GM12878 (cell line): ENCODE results near the gene DIS3L2. TPM values are rescaled to one million over a fixed set of nuclear protein-coding genes. Genes with fewer than 3 reads are reported as not detected.

Experiments
- ATAC-seq: fragments of 200-7000 bp; cut with Tn5 transposase; 3 replicates; pipeline ENCODE4 v1.9.1; 2020; ENCODE audit warnings: mild to moderate bottlenecking, moderate library complexity
- BruUV-seq: library from RNA; stranded (reverse); fragments of 400-500 nt; replicated peaks from 2 replicates; lab custom pipeline; 2021; lab: Mats Ljungman, UMichigan
- CTCF ChIA-PET: fragments of 300-600 bp; sonication (Branson Sonifier 250); formaldehyde crosslinking; extraction: SDS; loops from one replicate; lab custom pipeline; 2021; ENCODE audit warnings: inconsistent platforms; lab: Yijun Ruan, JAX
- POLR2A ChIA-PET: fragments of 350-600 bp; formaldehyde crosslinking; extraction: SDS; loops from one replicate; lab custom pipeline; 2021; ENCODE audit warnings: inconsistent platforms; lab: Charles Lee
- RAD21 ChIA-PET: fragments of 300-600 bp; sonication (Branson Sonifier 250); formaldehyde crosslinking; loops from one replicate; lab custom pipeline; 2023; ENCODE audit warnings: antibody characterized with exemption; ENCODE audit not compliant: unreplicated experiment; lab: Charles Lee
- SMC1A ChIA-PET: fragments of 300-600 bp; sonication (Branson Sonifier 250); formaldehyde crosslinking; loops from one replicate; lab custom pipeline; 2023; ENCODE audit not compliant: unreplicated experiment, uncharacterized antibody; lab: Charles Lee
- DNase-seq: peaks from one replicate; pipeline ENCODE4 v3.0.0-alpha.2; 2011; ENCODE audit warnings: low read depth, low spot score
- FAIRE-seq: peaks from 3 replicates; lab custom pipeline; 2011; peaks lifted over from hg19 to GRCh38; lab: Jason Lieb, UNC
- H2AFZ ChIP-seq: 2 replicates; pipeline ENCODE4 v1.6.0; 2011; ENCODE audit warnings: low read depth, low read length, control low read depth; ENCODE audit not compliant: control insufficient read depth
- H3K27ac ChIP-seq: 2 replicates; pipeline ENCODE4 v1.5.1; 2011; ENCODE audit warnings: control low read depth; ENCODE audit not compliant: control insufficient read depth, insufficient read depth
- H3K27me3 ChIP-seq, 2 experiments: replicated peaks in 1 of 2; 2 replicates each; pipeline versions ENCODE4 v1.6.0 to v1.6.1; 2011; ENCODE audit warnings: low read length in 1 of 2; ENCODE audit not compliant: control insufficient read depth in 2 of 2, insufficient read depth in 2 of 2
- H3K36me3 ChIP-seq, 2 experiments: 2 replicates each; pipeline ENCODE4 v1.5.1; 2011; ENCODE audit warnings: low read length in 1 of 2; ENCODE audit not compliant: control insufficient read depth in 2 of 2, insufficient read depth in 2 of 2
- H3K4me1 ChIP-seq: 2 replicates; pipeline ENCODE4 v1.6.1; 2011; ENCODE audit warnings: mild to moderate bottlenecking, low read length, moderate library complexity, mixed read lengths; ENCODE audit not compliant: control insufficient read depth, insufficient read depth
- H3K4me2 ChIP-seq: 2 replicates; pipeline ENCODE4 v1.6.0; 2011; ENCODE audit warnings: control low read depth; ENCODE audit not compliant: control insufficient read depth, insufficient read depth
- H3K4me3 ChIP-seq: fragments of 200-600 bp; sonication (generic); 2 replicates; pipeline ENCODE4 v1.5.1; 2016
- H3K79me2 ChIP-seq: 2 replicates; pipeline ENCODE4 v1.6.0; 2011; ENCODE audit warnings: low read length; ENCODE audit not compliant: control insufficient read depth, insufficient read depth
- H3K9ac ChIP-seq: 2 replicates; pipeline ENCODE4 v1.8.0; 2011; ENCODE audit warnings: low read length, control low read depth, mixed read lengths; ENCODE audit not compliant: control insufficient read depth, insufficient read depth
- H3K9me3 ChIP-seq: replicated peaks from 3 replicates; pipeline ENCODE4 v1.5.1; 2011; ENCODE audit warnings: mild to moderate bottlenecking, low read length; ENCODE audit not compliant: control insufficient read depth, insufficient read depth
- H4K20me1 ChIP-seq: 2 replicates; pipeline ENCODE4 v1.6.0; 2011; ENCODE audit not compliant: control insufficient read depth, insufficient read depth
- ATF7 ChIP-seq: fragments of 450-650 bp; IDR thresholded peaks from 2 replicates; pipeline ENCODE4 v1.6.1; 2016; ENCODE audit warnings: low read depth, mild to moderate bottlenecking
- HCFC1 ChIP-seq: fragments of 150-350 bp; IDR thresholded peaks from 2 replicates; pipeline ENCODE4 v1.6.1; 2014; ENCODE audit warnings: low read length
- SMAD1 ChIP-seq: fragments of 450-650 bp; IDR thresholded peaks from 2 replicates; pipeline ENCODE4 v1.6.1; 2018; ENCODE audit warnings: mild to moderate bottlenecking, low read depth; ENCODE audit not compliant: partially characterized antibody
- ZNF207 ChIP-seq: fragments of 450-650 bp; IDR thresholded peaks from 2 replicates; pipeline ENCODE4 v1.6.1; 2014; ENCODE audit warnings: antibody characterized with exemption, mild to moderate bottlenecking, borderline replicate concordance
- WGBS: methylation state at CpG from one replicate; pipeline ENCODE4 v1.1.6; 2016; ENCODE audit warnings: low lambda C conversion rate; ENCODE audit not compliant: insufficient replicate concordance, insufficient coverage; ENCODE audit errors: missing lambda C conversion rate; 5-methylcytosine and 5-hydroxymethylcytosine counted together
- in situ Hi-C: fragments of 300-500 bp; cut with MboI; formaldehyde crosslinking; loops from 9 replicates; pipeline ENCODE4 v1.14.3; 2018; ENCODE audit warnings: mixed read lengths
- intact Hi-C: fragments of 100-400 bp; cut with micrococcal nuclease; formaldehyde crosslinking; loops from one replicate; pipeline ENCODE4 v1.14.2; 2022; ENCODE audit not compliant: unreplicated experiment
- polyA plus RNA-seq, 11 experiments: library from polyadenylated mRNA; depleted of rRNA in 4 of 11; unstranded in 6 of 11; stranded (reverse) in 5 of 11; fragments of >200 nt; fragmentation: Nextera tagmentation in 4 of 11; fragmentation: Illumina TruSeq in 1 of 11; extraction: Ambion mirVana in 4 of 11; extraction: Trizol in 1 of 11; gene quantifications; 1 replicate in 1 of 11; 2 replicates in 10 of 11; pipeline versions ENCODE4 v1.2.1 to v1.2.3, GENCODE V29; 2011 to 2016; ENCODE audit warnings: inconsistent platforms in 2 of 11, missing spikeins in 2 of 11, low read depth in 1 of 11
- total RNA-seq, 4 experiments: library from RNA; depleted of rRNA in 3 of 4; stranded (reverse); fragments of >200 nt in 3 of 4; fragmentation: Illumina TruSeq in 1 of 4; extraction: Trizol in 1 of 4; gene quantifications; 2 replicates each; pipeline versions ENCODE4 v1.2.1 to v1.2.3, GENCODE V29; 2013 to 2021
- TF ChIP-seq, protein P1 (sequence below): fragments of 450-650 bp; IDR thresholded peaks from 2 replicates; pipeline ENCODE4 v1.6.1; 2017; ENCODE audit warnings: mild to moderate bottlenecking, moderate library complexity
- TF ChIP-seq, protein P2 (sequence below): fragments of 450-650 bp; IDR thresholded peaks from 2 replicates; pipeline ENCODE4 v1.6.1; 2018; ENCODE audit warnings: mild to moderate bottlenecking, low read depth, moderate library complexity; ENCODE audit not compliant: partially characterized antibody
- TF ChIP-seq, protein P3 (sequence below): fragments of 450-650 bp; IDR thresholded peaks from 2 replicates; pipeline ENCODE4 v1.6.1; 2017; ENCODE audit warnings: borderline replicate concordance
- TF ChIP-seq, protein P4 (sequence below): IDR thresholded peaks from 2 replicates; pipeline ENCODE4 v1.6.1; 2012; ENCODE audit warnings: improper control_type of control experiment, low read depth, low read length; ENCODE audit not compliant: insufficient replicate concordance

Gene DIS3L2
- total and polyA plus RNA-seq, 10 of the 15 experiments (the other 5 are each of a cell fraction or from before 2014, with no cell fraction given): 3.5 to 27.1 (median 16.0) TPM

DNA sequence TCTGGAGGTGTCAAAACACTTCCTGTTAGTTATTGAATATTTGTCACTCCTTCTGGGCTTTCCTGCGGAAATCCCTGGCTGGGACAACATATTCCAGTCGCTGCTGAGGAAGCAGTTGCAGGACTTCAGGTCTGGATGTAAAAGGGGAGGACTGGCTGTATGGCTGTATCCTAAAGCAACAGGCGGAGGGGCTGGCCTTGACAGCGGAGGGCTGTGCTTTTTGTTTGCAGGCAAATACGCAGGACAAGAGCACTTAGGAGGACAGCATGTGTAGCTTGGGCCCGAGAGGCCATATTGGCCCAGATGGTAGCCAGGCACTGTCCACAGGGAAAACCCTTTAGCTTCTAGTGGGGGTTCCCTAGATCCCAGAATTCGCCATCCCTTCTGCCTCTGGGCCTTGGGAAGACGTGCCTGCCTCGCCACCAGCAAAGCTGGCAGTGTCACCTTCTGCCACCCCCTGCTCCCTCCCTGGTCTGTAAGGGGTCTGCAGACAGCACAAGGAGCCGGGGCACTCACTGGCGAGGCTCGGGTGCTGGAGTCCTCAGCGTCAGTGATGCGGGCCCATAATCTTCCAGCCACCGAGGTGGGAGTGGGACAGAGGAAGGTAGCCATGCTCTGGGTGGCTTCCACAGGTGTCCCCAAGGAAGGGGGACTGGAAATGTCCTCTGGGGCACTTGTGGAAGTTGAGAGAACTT, 42.0 kb upstream of the DIS3L2 start:
- Histone ChIP-seq H2AFZ (no peak overlapping the region), H3K36me3 (no peaks in the 10 kb centered on the region), H3K9ac (no peak overlapping the region), H4K20me1 (no peaks in the 10 kb centered on the region), H3K27me3 (peaks cover 0 to 3% of the 10 kb centered on the region in 2 experiments; a peak in 2 of 4 replicates), H3K27ac (no peak overlapping the region), H3K9me3 (no peaks in the 10 kb centered on the region), H3K4me3 (no peak overlapping the region), H3K4me2 (no peak overlapping the region), H3K79me2 (no peaks in the 10 kb centered on the region), H3K4me1 (no peaks in the 10 kb centered on the region)
- no peak for DNase-seq
- WGBS: 35% methylated on average over 15 of the region's 15 CpGs
- no TSS peak for BruUV-seq
- RAD21 ChIA-PET: interaction anchor here (1.2 kb wide), 1 partner anchor 12 kb away, joined by 4 read pairs; no protein-coding TSS in a partner anchor
- FAIRE-seq: no peak
- intact Hi-C loops: loop anchor here (10.0 kb wide), 1 partner anchor 375 kb away; no protein-coding TSS in a partner anchor
- in situ Hi-C loops: loop anchor here (5.0 kb wide), 1 partner anchor 223 kb away; no protein-coding TSS in a partner anchor
- CTCF ChIA-PET: no interaction called here
- ATAC-seq: no peak
- SMC1A ChIA-PET: interaction anchor here (0.6 kb wide), 1 partner anchor 222 kb away, joined by 3 read pairs; no protein-coding TSS in a partner anchor
- POLR2A ChIA-PET: no interaction called here
- TF ChIP-seq, protein P1, sequence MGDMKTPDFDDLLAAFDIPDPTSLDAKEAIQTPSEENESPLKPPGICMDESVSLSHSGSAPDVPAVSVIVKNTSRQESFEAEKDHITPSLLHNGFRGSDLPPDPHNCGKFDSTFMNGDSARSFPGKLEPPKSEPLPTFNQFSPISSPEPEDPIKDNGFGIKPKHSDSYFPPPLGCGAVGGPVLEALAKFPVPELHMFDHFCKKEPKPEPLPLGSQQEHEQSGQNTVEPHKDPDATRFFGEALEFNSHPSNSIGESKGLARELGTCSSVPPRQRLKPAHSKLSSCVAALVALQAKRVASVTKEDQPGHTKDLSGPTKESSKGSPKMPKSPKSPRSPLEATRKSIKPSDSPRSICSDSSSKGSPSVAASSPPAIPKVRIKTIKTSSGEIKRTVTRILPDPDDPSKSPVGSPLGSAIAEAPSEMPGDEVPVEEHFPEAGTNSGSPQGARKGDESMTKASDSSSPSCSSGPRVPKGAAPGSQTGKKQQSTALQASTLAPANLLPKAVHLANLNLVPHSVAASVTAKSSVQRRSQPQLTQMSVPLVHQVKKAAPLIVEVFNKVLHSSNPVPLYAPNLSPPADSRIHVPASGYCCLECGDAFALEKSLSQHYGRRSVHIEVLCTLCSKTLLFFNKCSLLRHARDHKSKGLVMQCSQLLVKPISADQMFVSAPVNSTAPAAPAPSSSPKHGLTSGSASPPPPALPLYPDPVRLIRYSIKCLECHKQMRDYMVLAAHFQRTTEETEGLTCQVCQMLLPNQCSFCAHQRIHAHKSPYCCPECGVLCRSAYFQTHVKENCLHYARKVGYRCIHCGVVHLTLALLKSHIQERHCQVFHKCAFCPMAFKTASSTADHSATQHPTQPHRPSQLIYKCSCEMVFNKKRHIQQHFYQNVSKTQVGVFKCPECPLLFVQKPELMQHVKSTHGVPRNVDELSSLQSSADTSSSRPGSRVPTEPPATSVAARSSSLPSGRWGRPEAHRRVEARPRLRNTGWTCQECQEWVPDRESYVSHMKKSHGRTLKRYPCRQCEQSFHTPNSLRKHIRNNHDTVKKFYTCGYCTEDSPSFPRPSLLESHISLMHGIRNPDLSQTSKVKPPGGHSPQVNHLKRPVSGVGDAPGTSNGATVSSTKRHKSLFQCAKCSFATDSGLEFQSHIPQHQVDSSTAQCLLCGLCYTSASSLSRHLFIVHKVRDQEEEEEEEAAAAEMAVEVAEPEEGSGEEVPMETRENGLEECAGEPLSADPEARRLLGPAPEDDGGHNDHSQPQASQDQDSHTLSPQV: no peak
- TF ChIP-seq HCFC1 (no peak), ATF7 (no peak), SMAD1 (no peak), ZNF207 (no peak)
- TF ChIP-seq, protein P2, sequence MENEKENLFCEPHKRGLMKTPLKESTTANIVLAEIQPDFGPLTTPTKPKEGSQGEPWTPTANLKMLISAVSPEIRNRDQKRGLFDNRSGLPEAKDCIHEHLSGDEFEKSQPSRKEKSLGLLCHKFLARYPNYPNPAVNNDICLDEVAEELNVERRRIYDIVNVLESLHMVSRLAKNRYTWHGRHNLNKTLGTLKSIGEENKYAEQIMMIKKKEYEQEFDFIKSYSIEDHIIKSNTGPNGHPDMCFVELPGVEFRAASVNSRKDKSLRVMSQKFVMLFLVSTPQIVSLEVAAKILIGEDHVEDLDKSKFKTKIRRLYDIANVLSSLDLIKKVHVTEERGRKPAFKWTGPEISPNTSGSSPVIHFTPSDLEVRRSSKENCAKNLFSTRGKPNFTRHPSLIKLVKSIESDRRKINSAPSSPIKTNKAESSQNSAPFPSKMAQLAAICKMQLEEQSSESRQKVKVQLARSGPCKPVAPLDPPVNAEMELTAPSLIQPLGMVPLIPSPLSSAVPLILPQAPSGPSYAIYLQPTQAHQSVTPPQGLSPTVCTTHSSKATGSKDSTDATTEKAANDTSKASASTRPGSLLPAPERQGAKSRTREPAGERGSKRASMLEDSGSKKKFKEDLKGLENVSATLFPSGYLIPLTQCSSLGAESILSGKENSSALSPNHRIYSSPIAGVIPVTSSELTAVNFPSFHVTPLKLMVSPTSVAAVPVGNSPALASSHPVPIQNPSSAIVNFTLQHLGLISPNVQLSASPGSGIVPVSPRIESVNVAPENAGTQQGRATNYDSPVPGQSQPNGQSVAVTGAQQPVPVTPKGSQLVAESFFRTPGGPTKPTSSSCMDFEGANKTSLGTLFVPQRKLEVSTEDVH: no peak
- TF ChIP-seq, protein P3, sequence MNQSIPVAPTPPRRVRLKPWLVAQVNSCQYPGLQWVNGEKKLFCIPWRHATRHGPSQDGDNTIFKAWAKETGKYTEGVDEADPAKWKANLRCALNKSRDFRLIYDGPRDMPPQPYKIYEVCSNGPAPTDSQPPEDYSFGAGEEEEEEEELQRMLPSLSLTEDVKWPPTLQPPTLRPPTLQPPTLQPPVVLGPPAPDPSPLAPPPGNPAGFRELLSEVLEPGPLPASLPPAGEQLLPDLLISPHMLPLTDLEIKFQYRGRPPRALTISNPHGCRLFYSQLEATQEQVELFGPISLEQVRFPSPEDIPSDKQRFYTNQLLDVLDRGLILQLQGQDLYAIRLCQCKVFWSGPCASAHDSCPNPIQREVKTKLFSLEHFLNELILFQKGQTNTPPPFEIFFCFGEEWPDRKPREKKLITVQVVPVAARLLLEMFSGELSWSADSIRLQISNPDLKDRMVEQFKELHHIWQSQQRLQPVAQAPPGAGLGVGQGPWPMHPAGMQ: no peak
- TF ChIP-seq, protein P4, sequence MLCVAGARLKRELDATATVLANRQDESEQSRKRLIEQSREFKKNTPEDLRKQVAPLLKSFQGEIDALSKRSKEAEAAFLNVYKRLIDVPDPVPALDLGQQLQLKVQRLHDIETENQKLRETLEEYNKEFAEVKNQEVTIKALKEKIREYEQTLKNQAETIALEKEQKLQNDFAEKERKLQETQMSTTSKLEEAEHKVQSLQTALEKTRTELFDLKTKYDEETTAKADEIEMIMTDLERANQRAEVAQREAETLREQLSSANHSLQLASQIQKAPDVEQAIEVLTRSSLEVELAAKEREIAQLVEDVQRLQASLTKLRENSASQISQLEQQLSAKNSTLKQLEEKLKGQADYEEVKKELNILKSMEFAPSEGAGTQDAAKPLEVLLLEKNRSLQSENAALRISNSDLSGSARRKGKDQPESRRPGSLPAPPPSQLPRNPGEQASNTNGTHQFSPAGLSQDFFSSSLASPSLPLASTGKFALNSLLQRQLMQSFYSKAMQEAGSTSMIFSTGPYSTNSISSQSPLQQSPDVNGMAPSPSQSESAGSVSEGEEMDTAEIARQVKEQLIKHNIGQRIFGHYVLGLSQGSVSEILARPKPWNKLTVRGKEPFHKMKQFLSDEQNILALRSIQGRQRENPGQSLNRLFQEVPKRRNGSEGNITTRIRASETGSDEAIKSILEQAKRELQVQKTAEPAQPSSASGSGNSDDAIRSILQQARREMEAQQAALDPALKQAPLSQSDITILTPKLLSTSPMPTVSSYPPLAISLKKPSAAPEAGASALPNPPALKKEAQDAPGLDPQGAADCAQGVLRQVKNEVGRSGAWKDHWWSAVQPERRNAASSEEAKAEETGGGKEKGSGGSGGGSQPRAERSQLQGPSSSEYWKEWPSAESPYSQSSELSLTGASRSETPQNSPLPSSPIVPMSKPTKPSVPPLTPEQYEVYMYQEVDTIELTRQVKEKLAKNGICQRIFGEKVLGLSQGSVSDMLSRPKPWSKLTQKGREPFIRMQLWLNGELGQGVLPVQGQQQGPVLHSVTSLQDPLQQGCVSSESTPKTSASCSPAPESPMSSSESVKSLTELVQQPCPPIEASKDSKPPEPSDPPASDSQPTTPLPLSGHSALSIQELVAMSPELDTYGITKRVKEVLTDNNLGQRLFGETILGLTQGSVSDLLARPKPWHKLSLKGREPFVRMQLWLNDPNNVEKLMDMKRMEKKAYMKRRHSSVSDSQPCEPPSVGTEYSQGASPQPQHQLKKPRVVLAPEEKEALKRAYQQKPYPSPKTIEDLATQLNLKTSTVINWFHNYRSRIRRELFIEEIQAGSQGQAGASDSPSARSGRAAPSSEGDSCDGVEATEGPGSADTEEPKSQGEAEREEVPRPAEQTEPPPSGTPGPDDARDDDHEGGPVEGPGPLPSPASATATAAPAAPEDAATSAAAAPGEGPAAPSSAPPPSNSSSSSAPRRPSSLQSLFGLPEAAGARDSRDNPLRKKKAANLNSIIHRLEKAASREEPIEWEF: no peak
